K562 (cell line): ENCODE data around the gene ATIC. TPM values are rescaled to one million over a fixed set of nuclear protein-coding genes. Genes with fewer than 3 reads are reported as not detected.
A peak's percentile ranks its signal among the peaks of the same experiment; 100 is the strongest.

Source experiments
- ATAC-seq: fragments of 200-7000 bp; cut with Tn5 transposase; 3 replicates; pipeline ENCODE4 v1.9.1; 2020; ENCODE audit warnings: moderate library complexity
- BruUV-seq: library from RNA; stranded (reverse); fragments of 400-500 nt; replicated peaks from 2 replicates; lab custom pipeline; 2021; lab: Mats Ljungman, UMichigan
- CTCF ChIA-PET: fragments of 300-600 bp; formaldehyde crosslinking; extraction: SDS; loops from one replicate; lab custom pipeline; 2021; ENCODE audit warnings: low intra/inter-chr PET ratio; lab: Yijun Ruan, JAX
- POLR2A ChIA-PET: fragments of 300-600, 350-650 bp; sonication (Branson Sonifier 250); formaldehyde crosslinking; extraction: SDS; loops from one replicate; lab custom pipeline; 2021; ENCODE audit warnings: antibody characterized with exemption, inconsistent platforms; lab: Yijun Ruan, JAX
- DNase-seq, 4 experiments: peaks; one replicate each; pipeline versions ENCODE4 v3.0.0 to v3.0.0-alpha.2; 2011 to 2018; ENCODE audit warnings: low spot score in 3 of 4, mixed read lengths in 3 of 4; ENCODE audit errors: extremely low read depth in 1 of 4
- FAIRE-seq: peaks from 2 replicates; lab custom pipeline; 2011; peaks lifted over from hg19 to GRCh38; lab: Jason Lieb, UNC
- H2AFZ ChIP-seq: 2 replicates; pipeline ENCODE4 v1.6.0; 2011; ENCODE audit warnings: low read depth, low read length, control low read depth, inconsistent platforms
- H3K27ac ChIP-seq: fragments of 200-600 bp; 3 replicates; pipeline ENCODE4 v1.8.0; 2011; ENCODE audit warnings: low read depth, mild to moderate bottlenecking, control low read depth, inconsistent platforms, low read length, moderate library complexity, mixed read lengths; ENCODE audit errors: extremely low read depth
- H3K27me3 ChIP-seq, 2 experiments: fragments of 300-600 bp in 1 of 2; 2 replicates in 1 of 2; 3 replicates in 1 of 2; pipeline versions ENCODE4 v1.6.0 to v1.8.0; 2011; ENCODE audit warnings: inconsistent platforms in 2 of 2, low read length in 2 of 2, mild to moderate bottlenecking in 1 of 2, mixed read lengths in 1 of 2, moderate library complexity in 1 of 2; ENCODE audit not compliant: control insufficient read depth in 2 of 2, insufficient read depth in 2 of 2
- H3K36me3 ChIP-seq: fragments of 300-600 bp; 3 replicates; pipeline ENCODE4 v1.8.0; 2011; ENCODE audit warnings: mild to moderate bottlenecking, low read length, inconsistent platforms; ENCODE audit not compliant: control insufficient read depth, insufficient read depth
- H3K4me1 ChIP-seq, 2 experiments: fragments of 200-600 bp in 1 of 2; replicated peaks in 1 of 2; 2 replicates in 1 of 2; 3 replicates in 1 of 2; pipeline versions ENCODE4 v1.5.1 to v1.8.0; 2011; ENCODE audit warnings: inconsistent platforms in 2 of 2, low read length in 2 of 2, mild to moderate bottlenecking in 1 of 2, mixed read lengths in 1 of 2, moderate library complexity in 1 of 2; ENCODE audit not compliant: control insufficient read depth in 2 of 2, insufficient read depth in 2 of 2
- H3K4me2 ChIP-seq: 2 replicates; pipeline ENCODE4 v1.6.1; 2011; ENCODE audit warnings: low read length, control low read depth, inconsistent platforms, mixed read lengths; ENCODE audit not compliant: insufficient read depth
- H3K4me3 ChIP-seq: fragments of 200-600 bp; sonication (generic), shearing (Covaris generic); 2 replicates; pipeline ENCODE4 v1.5.1; 2016; ENCODE audit warnings: control low read depth, inconsistent platforms
- H3K79me2 ChIP-seq: fragments of 200-600 bp; 3 replicates; pipeline ENCODE4 v1.8.0; 2011; ENCODE audit warnings: low read length, inconsistent platforms; ENCODE audit not compliant: control insufficient read depth, insufficient read depth
- H3K9ac ChIP-seq, 2 experiments: 2 replicates each; pipeline versions ENCODE4 v1.6.0 to v1.6.1; 2011; ENCODE audit warnings: low read depth in 2 of 2, low read length in 2 of 2, control low read depth in 1 of 2, inconsistent platforms in 1 of 2, mild to moderate bottlenecking in 1 of 2, mixed read lengths in 1 of 2; ENCODE audit not compliant: insufficient read depth in 1 of 2
- H3K9me1 ChIP-seq: one replicate; pipeline ENCODE4 v1.6.0; 2011; ENCODE audit warnings: inconsistent platforms, mild to moderate bottlenecking, low read length, moderate library complexity; ENCODE audit not compliant: control insufficient read depth, insufficient read depth
- H3K9me3 ChIP-seq: replicated peaks from 2 replicates; pipeline ENCODE4 v1.5.1; 2011; ENCODE audit warnings: low read depth, low read length, inconsistent platforms; ENCODE audit not compliant: control insufficient read depth, insufficient read depth
- H4K20me1 ChIP-seq: replicated peaks from 2 replicates; pipeline ENCODE4 v1.6.1; 2011; ENCODE audit warnings: low read length, inconsistent platforms, mixed read lengths; ENCODE audit not compliant: control insufficient read depth, insufficient read depth
- ETV1 ChIP-seq: fragments of 450-650 bp; conservative IDR thresholded peaks from 2 replicates; pipeline ENCODE4 v1.6.1; 2016; ENCODE audit warnings: missing genetic modification characterization, control low read depth, low read depth, missing compliant biosample characterization
- HEY1 ChIP-seq: fragments of 250-450 bp; sonication (Bioruptor Pico); IDR thresholded peaks from 2 replicates; pipeline ENCODE4 v1.5.0; 2020; ENCODE audit warnings: mild to moderate bottlenecking, moderate library complexity, borderline replicate concordance
- MEF2A ChIP-seq: IDR thresholded peaks from 2 replicates; pipeline ENCODE4 v1.6.1; 2011; ENCODE audit warnings: low read depth, mild to moderate bottlenecking, low read length, moderate library complexity; ENCODE audit not compliant: control insufficient read depth
- RBM22 ChIP-seq: fragments of 200-400 bp; formaldehyde crosslinking; IDR thresholded peaks from 2 replicates; pipeline ENCODE4 v1.6.1; 2018; ENCODE audit warnings: low read length, low read depth; ENCODE audit not compliant: poor library complexity, severe bottlenecking
- SLC30A9 ChIP-seq: fragments of 250-450 bp; sonication (Bioruptor Pico); IDR thresholded peaks from 2 replicates; pipeline ENCODE4 v1.8.0; 2022; ENCODE audit warnings: mild to moderate bottlenecking, moderate library complexity
- SMARCA4 ChIP-seq: fragments of 450-650 bp; IDR thresholded peaks from 2 replicates; pipeline ENCODE4 v1.6.1; 2016
- ZNF253 ChIP-seq: fragments of 250-450 bp; sonication (Bioruptor Pico); conservative IDR thresholded peaks from 2 replicates; pipeline ENCODE4 v1.6.1; 2021; ENCODE audit warnings: mild to moderate bottlenecking
- ZNF263 ChIP-seq: sonication (generic); formaldehyde crosslinking; IDR thresholded peaks from 2 replicates; pipeline ENCODE4 v1.8.0; 2022; ENCODE audit warnings: mild to moderate bottlenecking, missing genetic modification reagents, borderline replicate concordance
- ZNF324 ChIP-seq: fragments of 250-450 bp; sonication (Bioruptor Pico); IDR thresholded peaks from 2 replicates; pipeline ENCODE4 v1.4.0; 2020; ENCODE audit warnings: mild to moderate bottlenecking
- ZNF445 ChIP-seq: fragments of 250-450 bp; sonication (Bioruptor Pico); IDR thresholded peaks from 2 replicates; pipeline ENCODE4 v1.4.0; 2020; ENCODE audit warnings: low read depth, mild to moderate bottlenecking, moderate library complexity
- WGBS: fragments of 100-300 bp; shearing (Covaris generic); methylation state at CpG from one replicate; pipeline ENCODE4 v1.1.6; 2016; ENCODE audit warnings: low coverage, mixed read lengths; ENCODE audit not compliant: insufficient coverage; ENCODE audit errors: missing lambda C conversion rate; 5-methylcytosine and 5-hydroxymethylcytosine counted together
- in situ Hi-C: fragments of 300-500 bp; cut with MboI; formaldehyde crosslinking; loops from 4 replicates; pipeline ENCODE4 v1.15.0; 2018; ENCODE audit warnings: inconsistent platforms, mixed read lengths
- intact Hi-C: fragments of 100-400 bp; cut with micrococcal nuclease; formaldehyde crosslinking; loops from 2 replicates; pipeline ENCODE4 v1.14.2; 2022
- polyA plus RNA-seq, 8 experiments: library from polyadenylated mRNA; depleted of rRNA in 4 of 8; stranded (reverse) in 5 of 8; unstranded in 3 of 8; fragments of >200 nt; fragmentation: Nextera tagmentation in 2 of 8; fragmentation: Illumina TruSeq in 1 of 8; extraction: Ambion mirVana in 2 of 8; extraction: Trizol in 1 of 8; gene quantifications; 2 replicates each; pipeline versions ENCODE4 v1.2.1 to v1.2.3, GENCODE V29; 2011 to 2014; ENCODE audit warnings: inconsistent platforms in 1 of 8, missing spikeins in 1 of 8
- total RNA-seq, 7 experiments: library from RNA; depleted of rRNA in 6 of 7; stranded (reverse); fragments of >200 nt in 6 of 7; fragmentation: Illumina TruSeq in 2 of 7; extraction: Trizol in 2 of 7; gene quantifications; 2 replicates each; pipeline versions ENCODE4 v1.2.1 to v1.2.3, GENCODE V29; 2011 to 2021; ENCODE audit warnings: low replicate concordance in 1 of 7
- TF ChIP-seq, protein P1 (sequence below): fragments of 250-450 bp; sonication (Bioruptor Pico); IDR thresholded peaks from 2 replicates; pipeline ENCODE4 v1.4.0; 2020; ENCODE audit warnings: mild to moderate bottlenecking, moderate library complexity

ATIC gene
- total and polyA plus RNA-seq, 9 of the 15 experiments (the other 6 are each of a cell fraction or from before 2014, with no cell fraction given) = 45.6 to 480 (median 212) TPM

DNA sequence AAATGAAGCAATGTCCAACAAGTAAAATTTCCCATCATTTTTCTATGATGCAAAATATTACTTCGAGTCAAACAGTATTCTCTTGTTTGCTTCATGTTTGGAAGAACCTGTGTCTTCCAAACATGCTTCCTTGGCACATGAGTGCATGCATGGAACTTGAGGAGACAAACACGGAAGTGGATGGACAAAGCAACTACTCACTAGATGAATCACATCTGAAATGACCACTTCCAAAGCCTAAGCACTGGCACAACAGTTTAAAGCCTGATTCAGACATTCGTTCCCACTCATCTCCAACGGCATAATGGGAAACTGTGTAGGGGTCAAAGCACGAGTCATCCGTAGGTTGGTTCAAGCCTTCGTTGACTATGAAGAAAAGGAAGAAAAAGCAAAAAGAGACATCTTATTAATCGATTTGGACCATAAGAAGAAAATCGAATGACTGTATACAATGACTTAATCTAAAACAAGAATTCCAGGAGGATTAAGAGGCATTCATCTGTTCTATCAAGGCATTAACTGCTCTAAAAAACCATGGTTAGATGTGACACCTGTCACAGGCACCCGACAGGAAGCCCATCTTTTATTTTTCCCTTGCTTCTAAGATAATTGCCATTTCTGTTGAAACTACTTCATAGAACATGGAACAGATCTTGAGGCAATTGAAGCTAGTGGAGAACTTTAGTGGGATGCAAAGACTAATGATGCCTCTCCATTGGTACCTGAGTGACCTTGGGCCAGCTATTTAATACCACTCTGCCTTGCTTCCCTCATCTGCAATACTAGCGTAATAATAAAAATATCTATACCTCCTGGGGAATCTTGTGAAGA is 56.0 kb downstream of the ATIC start:
- H3K36me3 ChIP-seq = peaks cover 20% of the 10 kb centered on the region; the same call in 2 of the 3 replicates
- no peaks in the 10 kb centered on the region for H3K79me2 ChIP-seq
- no peaks in the 10 kb centered on the region for H4K20me1 ChIP-seq
- ATAC-seq (no peak), FAIRE-seq (peak; percentile 6), DNase-seq (no peak)
- no peaks in the 10 kb centered on the region; a peak in 1 of 5 replicates for H3K4me1 ChIP-seq
- H3K9me3 ChIP-seq = no peaks in the 10 kb centered on the region
- H3K9ac ChIP-seq = no peak overlapping the region
- in situ Hi-C loops (loop anchor here (10.0 kb wide), 1 partner anchor 883 kb away; no protein-coding TSS in a partner anchor), intact Hi-C loops (no loop called here)
- ChIA-PET CTCF (no interaction called here), POLR2A (no interaction called here)
- H3K27me3 ChIP-seq = no peaks in the 10 kb centered on the region
- H3K9me1 ChIP-seq = no peaks in the 10 kb centered on the region
- no peak overlapping the region for H3K27ac ChIP-seq
- 84% methylated on average over 10 of the region's 11 CpGs for WGBS
- no peak overlapping the region for H2AFZ ChIP-seq
- no peak overlapping the region for H3K4me3 ChIP-seq
- TF ChIP-seq SMARCA4 (no peak), HEY1 (CRISPR knock-in tag) (no peak), ETV1 (no peak), MEF2A (no peak), RBM22 (no peak), ZNF445 (CRISPR knock-in tag) (no peak), ZNF253 (CRISPR knock-in tag) (no peak), ZNF324 (CRISPR knock-in tag) (no peak), ZNF263 (CRISPR knock-in tag) (no peak), SLC30A9 (CRISPR knock-in tag) (no peak)
- TF ChIP-seq, protein P1, sequence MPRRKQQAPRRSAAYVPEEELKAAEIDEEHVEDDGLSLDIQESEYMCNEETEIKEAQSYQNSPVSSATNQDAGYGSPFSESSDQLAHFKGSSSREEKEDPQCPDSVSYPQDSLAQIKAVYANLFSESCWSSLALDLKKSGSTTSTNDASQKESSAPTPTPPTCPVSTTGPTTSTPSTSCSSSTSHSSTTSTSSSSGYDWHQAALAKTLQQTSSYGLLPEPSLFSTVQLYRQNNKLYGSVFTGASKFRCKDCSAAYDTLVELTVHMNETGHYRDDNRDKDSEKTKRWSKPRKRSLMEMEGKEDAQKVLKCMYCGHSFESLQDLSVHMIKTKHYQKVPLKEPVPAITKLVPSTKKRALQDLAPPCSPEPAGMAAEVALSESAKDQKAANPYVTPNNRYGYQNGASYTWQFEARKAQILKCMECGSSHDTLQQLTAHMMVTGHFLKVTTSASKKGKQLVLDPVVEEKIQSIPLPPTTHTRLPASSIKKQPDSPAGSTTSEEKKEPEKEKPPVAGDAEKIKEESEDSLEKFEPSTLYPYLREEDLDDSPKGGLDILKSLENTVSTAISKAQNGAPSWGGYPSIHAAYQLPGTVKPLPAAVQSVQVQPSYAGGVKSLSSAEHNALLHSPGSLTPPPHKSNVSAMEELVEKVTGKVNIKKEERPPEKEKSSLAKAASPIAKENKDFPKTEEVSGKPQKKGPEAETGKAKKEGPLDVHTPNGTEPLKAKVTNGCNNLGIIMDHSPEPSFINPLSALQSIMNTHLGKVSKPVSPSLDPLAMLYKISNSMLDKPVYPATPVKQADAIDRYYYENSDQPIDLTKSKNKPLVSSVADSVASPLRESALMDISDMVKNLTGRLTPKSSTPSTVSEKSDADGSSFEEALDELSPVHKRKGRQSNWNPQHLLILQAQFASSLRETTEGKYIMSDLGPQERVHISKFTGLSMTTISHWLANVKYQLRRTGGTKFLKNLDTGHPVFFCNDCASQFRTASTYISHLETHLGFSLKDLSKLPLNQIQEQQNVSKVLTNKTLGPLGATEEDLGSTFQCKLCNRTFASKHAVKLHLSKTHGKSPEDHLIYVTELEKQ (CRISPR knock-in tag) = no peak
- no TSS peak for BruUV-seq
- H3K4me2 ChIP-seq = no peak overlapping the region
